SK-N-SH (cell line): ENCODE data around the gene ABAT. TPM values are rescaled to one million over a fixed set of nuclear protein-coding genes. Genes with fewer than 3 reads are reported as not detected.

Experiments
- CTCF ChIA-PET: fragments of 300-600, 350-600 bp; formaldehyde crosslinking; extraction: SDS; loops from one replicate; lab custom pipeline; 2021; lab: Yijun Ruan, JAX
- POLR2A ChIA-PET: fragments of 350-600 bp; sonication (Branson Sonifier 250); formaldehyde crosslinking; extraction: SDS; loops from one replicate; lab custom pipeline; 2020; ENCODE audit warnings: antibody characterized with exemption, inconsistent platforms; lab: Yijun Ruan, JAX
- DNase-seq: peaks from one replicate; pipeline ENCODE4 v3.0.0; 2012
- H2AFZ ChIP-seq: fragments of 200-600 bp; sonication (generic); 2 replicates; pipeline ENCODE4 v1.8.1; 2016; ENCODE audit warnings: antibody characterized with exemption, mild to moderate bottlenecking, low read depth
- H3F3A ChIP-seq: fragments of 200-600 bp; sonication (generic); replicated peaks from 2 replicates; pipeline ENCODE3; 2016; ENCODE audit warnings: antibody characterized with exemption, mild to moderate bottlenecking; ENCODE audit not compliant: insufficient read depth
- H3K27ac ChIP-seq, 2 experiments: fragments of 200-500 bp in 1 of 2; fragments of 200-600 bp in 1 of 2; sonication (Bioruptor generic) in 1 of 2; sonication (generic), shearing (Covaris generic) in 1 of 2; 2 replicates each; pipeline versions ENCODE4 v1.5.1 to v1.6.1; 2014 to 2016; ENCODE audit warnings: low read depth in 2 of 2, inconsistent platforms in 1 of 2, low read length in 1 of 2, mild to moderate bottlenecking in 1 of 2, mixed read lengths in 1 of 2
- H3K27me3 ChIP-seq: fragments of 200-600 bp; sonication (generic), shearing (Covaris generic); 2 replicates; pipeline ENCODE4 v1.6.1; 2016; ENCODE audit warnings: mixed run types; ENCODE audit not compliant: insufficient read depth
- H3K36me3 ChIP-seq, 2 experiments: fragments of 200-500 bp in 1 of 2; fragments of 200-600 bp in 1 of 2; sonication (Bioruptor generic) in 1 of 2; sonication (generic) in 1 of 2; replicated peaks in 1 of 2; 2 replicates each; pipeline versions ENCODE3 to v1.5.1; 2014 to 2016; ENCODE audit warnings: low read length in 1 of 2, mild to moderate bottlenecking in 1 of 2; ENCODE audit not compliant: insufficient read depth in 2 of 2, control insufficient read depth in 1 of 2
- H3K4me1 ChIP-seq, 2 experiments: fragments of 200-500 bp in 1 of 2; fragments of 200-600 bp in 1 of 2; sonication (Bioruptor generic) in 1 of 2; sonication (generic), shearing (Covaris generic) in 1 of 2; 2 replicates each; pipeline versions ENCODE4 v1.5.1 to v1.6.1; 2014 to 2016; ENCODE audit warnings: low read depth in 1 of 2, low read length in 1 of 2, mixed run types in 1 of 2; ENCODE audit not compliant: insufficient read depth in 2 of 2, control insufficient read depth in 1 of 2
- H3K4me2 ChIP-seq: fragments of 200-600 bp; sonication (generic), shearing (Covaris generic); 2 replicates; pipeline ENCODE4 v1.6.1; 2017; ENCODE audit warnings: mixed run types
- H3K4me3 ChIP-seq, 2 experiments: fragments of 200-500 bp in 1 of 2; fragments of 200-600 bp in 1 of 2; sonication (Bioruptor generic) in 1 of 2; sonication (generic), shearing (Covaris generic) in 1 of 2; 2 replicates each; pipeline versions ENCODE4 v1.5.1 to v1.8.1; 2014 to 2016; ENCODE audit warnings: low read depth in 2 of 2, inconsistent platforms in 1 of 2, low read length in 1 of 2, mild to moderate bottlenecking in 1 of 2, mixed read lengths in 1 of 2, moderate library complexity in 1 of 2
- H3K79me2 ChIP-seq: fragments of 200-600 bp; sonication (generic); 2 replicates; pipeline ENCODE4 v1.8.1; 2017; ENCODE audit warnings: mild to moderate bottlenecking; ENCODE audit not compliant: insufficient read depth
- H3K9ac ChIP-seq: fragments of 200-600 bp; sonication (generic); 2 replicates; pipeline ENCODE4 v1.6.1; 2017; ENCODE audit warnings: mixed run types
- H3K9me2 ChIP-seq: fragments of 200-600 bp; sonication (generic); 2 replicates; pipeline ENCODE4 v1.6.1; 2017; ENCODE audit warnings: mixed run types
- H3K9me3 ChIP-seq: fragments of 200-600 bp; sonication (generic); 2 replicates; pipeline ENCODE4 v1.6.1; 2017; ENCODE audit warnings: mixed run types, mild to moderate bottlenecking, moderate library complexity
- H4K20me1 ChIP-seq: fragments of 200-600 bp; sonication (generic); 2 replicates; pipeline ENCODE4 v1.6.1; 2017; ENCODE audit warnings: mild to moderate bottlenecking, mixed run types; ENCODE audit not compliant: insufficient read depth
- CHD2 ChIP-seq: fragments of 150-350 bp; IDR thresholded peaks from 2 replicates; pipeline ENCODE4 v1.6.1; 2018; ENCODE audit warnings: low read length; ENCODE audit not compliant: partially characterized antibody
- ELF1 ChIP-seq: IDR thresholded peaks from 2 replicates; pipeline ENCODE4 v1.4.0; 2012
- EZH2phosphoT487 ChIP-seq: fragments of 200-600 bp; sonication (generic); IDR thresholded peaks from 2 replicates; pipeline ENCODE4 v1.6.1; 2017; ENCODE audit warnings: low read depth, mixed run types, mild to moderate bottlenecking, antibody characterized with exemption, moderate library complexity, borderline replicate concordance
- FOSL2 ChIP-seq: IDR thresholded peaks from 2 replicates; pipeline ENCODE4 v1.4.0; 2012; ENCODE audit warnings: low read depth, mild to moderate bottlenecking, moderate library complexity, borderline replicate concordance
- FOXJ3 ChIP-seq: sonication (generic); formaldehyde crosslinking; IDR thresholded peaks from 2 replicates; pipeline ENCODE4 v1.5.1; 2020; ENCODE audit warnings: mild to moderate bottlenecking, missing genetic modification reagents
- GABPA ChIP-seq: IDR thresholded peaks from 2 replicates; pipeline ENCODE4 v1.4.0; 2012; ENCODE audit warnings: low read depth, mild to moderate bottlenecking
- GATA2 ChIP-seq: sonication (generic); formaldehyde crosslinking; IDR thresholded peaks from 2 replicates; pipeline ENCODE4 v1.5.0; 2020; ENCODE audit warnings: mild to moderate bottlenecking, missing genetic modification reagents
- JUND ChIP-seq: IDR thresholded peaks from 2 replicates; pipeline ENCODE4 v1.4.0; 2012
- MXI1 ChIP-seq: IDR thresholded peaks from 2 replicates; pipeline ENCODE4 v1.6.1; 2012; ENCODE audit warnings: mild to moderate bottlenecking, low read depth, low read length, improper control_type of control experiment
- NRF1 ChIP-seq: IDR thresholded peaks from 2 replicates; pipeline ENCODE4 v1.6.1; 2012; ENCODE audit warnings: low read depth, mild to moderate bottlenecking, low read length
- PBX3 ChIP-seq: IDR thresholded peaks from 2 replicates; pipeline ENCODE4; 2012
- RAD21 ChIP-seq: IDR thresholded peaks from 2 replicates; pipeline ENCODE4 v1.6.1; 2012; ENCODE audit warnings: mild to moderate bottlenecking, low read length
- RCOR1 ChIP-seq: fragments of 150-350 bp; IDR thresholded peaks from 2 replicates; pipeline ENCODE4 v1.6.1; 2017; ENCODE audit warnings: antibody characterized with exemption, low read length
- SMC3 ChIP-seq: IDR thresholded peaks from 2 replicates; pipeline ENCODE4 v1.6.1; 2012; ENCODE audit warnings: low read depth, low read length, improper control_type of control experiment
- TAF1 ChIP-seq: IDR thresholded peaks from 2 replicates; pipeline ENCODE4 v1.6.1; 2012; ENCODE audit warnings: low read depth, mild to moderate bottlenecking, low read length, moderate library complexity, borderline replicate concordance
- YY1 ChIP-seq: IDR thresholded peaks from 2 replicates; pipeline ENCODE4 v1.4.0; 2012; ENCODE audit warnings: low read depth, mild to moderate bottlenecking
- WGBS: methylation state at CpG from one replicate; pipeline ENCODE4 v1.1.6; 2017; ENCODE audit warnings: low lambda C conversion rate; 5-methylcytosine and 5-hydroxymethylcytosine counted together
- polyA plus RNA-seq, 3 experiments: library from polyadenylated mRNA; depleted of rRNA; stranded (reverse); fragments of >200 nt; gene quantifications; 2 replicates each; pipeline ENCODE4 v1.2.3, GENCODE V29; 2012
- TF ChIP-seq, protein P1 (sequence below): fragments of 150-350 bp; IDR thresholded peaks from 2 replicates; pipeline ENCODE4 v1.6.1; 2017; ENCODE audit warnings: antibody characterized with exemption, low read length, low read depth, borderline replicate concordance
- TF ChIP-seq, protein P2 (sequence below): fragments of 200-600 bp; sonication (generic); IDR thresholded peaks from 2 replicates; pipeline ENCODE4 v1.6.1; 2017; ENCODE audit warnings: antibody characterized with exemption, mild to moderate bottlenecking, moderate library complexity
- TF ChIP-seq, protein P3 (sequence below): IDR thresholded peaks from 2 replicates; pipeline ENCODE4 v1.4.0; 2012; ENCODE audit warnings: low read depth, borderline replicate concordance

ABAT gene
- polyA plus RNA-seq, 1 of the 3 experiments (the other 2 are of a cell fraction), result 4.7 TPM

DNA sequence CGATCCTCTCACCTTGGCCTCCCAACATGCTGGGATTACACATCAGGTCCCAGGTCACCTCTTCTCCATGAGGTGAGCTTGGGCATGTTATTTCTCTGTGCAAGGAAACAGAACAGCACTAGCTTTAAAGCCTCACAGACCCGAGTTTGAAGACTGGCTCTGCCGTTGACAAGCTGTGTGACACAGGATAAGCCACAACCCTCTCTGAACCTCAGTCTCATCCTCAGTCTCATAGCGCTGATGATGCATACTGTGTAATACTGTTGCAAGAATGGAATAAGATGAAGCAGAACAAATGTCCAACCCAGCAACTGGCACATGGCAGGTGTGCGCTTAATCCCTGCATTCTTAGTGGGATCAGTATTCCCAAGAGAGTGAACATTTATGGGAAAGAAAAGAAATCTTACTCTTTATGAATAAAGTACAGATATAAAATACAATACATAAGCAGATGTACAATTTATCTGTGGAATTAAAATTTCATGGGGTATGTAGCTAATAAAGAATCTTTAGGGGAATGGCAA lies 43.5 kb downstream of the ABAT start:
- POLR2A ChIA-PET, result no interaction called here
- Histone ChIP-seq H3K4me3 (no peak overlapping the region), H3K79me2 (no peaks in the 10 kb centered on the region), H3K4me2 (no peak overlapping the region), H2AFZ (no peak overlapping the region), H3K27me3 (no peaks in the 10 kb centered on the region), H3K9me3 (no peaks in the 10 kb centered on the region), H3K36me3 (no peaks in the 10 kb centered on the region), H3K9ac (no peak overlapping the region), H3K4me1 (peaks cover 0 to 38% of the 10 kb centered on the region in 2 experiments; a peak in 2 of 4 replicates), H3K9me2 (no peaks in the 10 kb centered on the region), H3F3A (no peaks in the 10 kb centered on the region), H4K20me1 (no peaks in the 10 kb centered on the region), H3K27ac (no peak overlapping the region)
- DNase-seq, result no peak
- CTCF ChIA-PET, result interaction anchor here (1.5 kb wide), 1 partner anchor 73 kb away, joined by 5 read pairs; no protein-coding TSS in a partner anchor
- WGBS, result 92% methylated on average over 3 of the region's 5 CpGs
- TF ChIP-seq RCOR1 (no peak), ELF1 (no peak), NRF1 (no peak), FOSL2 (no peak), SMC3 (no peak), YY1 (no peak), FOXJ3 (CRISPR knock-in tag) (no peak), TAF1 (no peak), EZH2phosphoT487 (no peak), JUND (no peak), CHD2 (no peak), PBX3 (no peak), MXI1 (no peak), GABPA (no peak), GATA2 (CRISPR knock-in tag) (no peak), RAD21 (no peak)
- TF ChIP-seq, protein P1, sequence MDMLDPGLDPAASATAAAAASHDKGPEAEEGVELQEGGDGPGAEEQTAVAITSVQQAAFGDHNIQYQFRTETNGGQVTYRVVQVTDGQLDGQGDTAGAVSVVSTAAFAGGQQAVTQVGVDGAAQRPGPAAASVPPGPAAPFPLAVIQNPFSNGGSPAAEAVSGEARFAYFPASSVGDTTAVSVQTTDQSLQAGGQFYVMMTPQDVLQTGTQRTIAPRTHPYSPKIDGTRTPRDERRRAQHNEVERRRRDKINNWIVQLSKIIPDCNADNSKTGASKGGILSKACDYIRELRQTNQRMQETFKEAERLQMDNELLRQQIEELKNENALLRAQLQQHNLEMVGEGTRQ, result no peak
- TF ChIP-seq, protein P2, sequence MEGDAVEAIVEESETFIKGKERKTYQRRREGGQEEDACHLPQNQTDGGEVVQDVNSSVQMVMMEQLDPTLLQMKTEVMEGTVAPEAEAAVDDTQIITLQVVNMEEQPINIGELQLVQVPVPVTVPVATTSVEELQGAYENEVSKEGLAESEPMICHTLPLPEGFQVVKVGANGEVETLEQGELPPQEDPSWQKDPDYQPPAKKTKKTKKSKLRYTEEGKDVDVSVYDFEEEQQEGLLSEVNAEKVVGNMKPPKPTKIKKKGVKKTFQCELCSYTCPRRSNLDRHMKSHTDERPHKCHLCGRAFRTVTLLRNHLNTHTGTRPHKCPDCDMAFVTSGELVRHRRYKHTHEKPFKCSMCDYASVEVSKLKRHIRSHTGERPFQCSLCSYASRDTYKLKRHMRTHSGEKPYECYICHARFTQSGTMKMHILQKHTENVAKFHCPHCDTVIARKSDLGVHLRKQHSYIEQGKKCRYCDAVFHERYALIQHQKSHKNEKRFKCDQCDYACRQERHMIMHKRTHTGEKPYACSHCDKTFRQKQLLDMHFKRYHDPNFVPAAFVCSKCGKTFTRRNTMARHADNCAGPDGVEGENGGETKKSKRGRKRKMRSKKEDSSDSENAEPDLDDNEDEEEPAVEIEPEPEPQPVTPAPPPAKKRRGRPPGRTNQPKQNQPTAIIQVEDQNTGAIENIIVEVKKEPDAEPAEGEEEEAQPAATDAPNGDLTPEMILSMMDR, result no peak
- TF ChIP-seq, protein P3, sequence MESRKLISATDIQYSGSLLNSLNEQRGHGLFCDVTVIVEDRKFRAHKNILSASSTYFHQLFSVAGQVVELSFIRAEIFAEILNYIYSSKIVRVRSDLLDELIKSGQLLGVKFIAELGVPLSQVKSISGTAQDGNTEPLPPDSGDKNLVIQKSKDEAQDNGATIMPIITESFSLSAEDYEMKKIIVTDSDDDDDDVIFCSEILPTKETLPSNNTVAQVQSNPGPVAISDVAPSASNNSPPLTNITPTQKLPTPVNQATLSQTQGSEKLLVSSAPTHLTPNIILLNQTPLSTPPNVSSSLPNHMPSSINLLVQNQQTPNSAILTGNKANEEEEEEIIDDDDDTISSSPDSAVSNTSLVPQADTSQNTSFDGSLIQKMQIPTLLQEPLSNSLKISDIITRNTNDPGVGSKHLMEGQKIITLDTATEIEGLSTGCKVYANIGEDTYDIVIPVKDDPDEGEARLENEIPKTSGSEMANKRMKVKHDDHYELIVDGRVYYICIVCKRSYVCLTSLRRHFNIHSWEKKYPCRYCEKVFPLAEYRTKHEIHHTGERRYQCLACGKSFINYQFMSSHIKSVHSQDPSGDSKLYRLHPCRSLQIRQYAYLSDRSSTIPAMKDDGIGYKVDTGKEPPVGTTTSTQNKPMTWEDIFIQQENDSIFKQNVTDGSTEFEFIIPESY, result no peak
